GM12878 (cell line): ENCODE measurements around the gene EN1. TPM values are rescaled to one million over a fixed set of nuclear protein-coding genes. Genes with fewer than 3 reads are reported as not detected.

Experiments
- ATAC-seq: fragments of 200-7000 bp; cut with Tn5 transposase; 3 replicates; pipeline ENCODE4 v1.9.1; 2020; ENCODE audit warnings: mild to moderate bottlenecking, moderate library complexity
- BruUV-seq: library from RNA; stranded (reverse); fragments of 400-500 nt; replicated peaks from 2 replicates; lab custom pipeline; 2021; lab: Mats Ljungman, UMichigan
- CTCF ChIA-PET: fragments of 300-600 bp; sonication (Branson Sonifier 250); formaldehyde crosslinking; extraction: SDS; loops from one replicate; lab custom pipeline; 2021; ENCODE audit warnings: inconsistent platforms; lab: Yijun Ruan, JAX
- POLR2A ChIA-PET: fragments of 350-600 bp; formaldehyde crosslinking; extraction: SDS; loops from one replicate; lab custom pipeline; 2021; ENCODE audit warnings: inconsistent platforms; lab: Charles Lee
- RAD21 ChIA-PET: fragments of 300-600 bp; sonication (Branson Sonifier 250); formaldehyde crosslinking; loops from one replicate; lab custom pipeline; 2023; ENCODE audit warnings: antibody characterized with exemption; ENCODE audit not compliant: unreplicated experiment; lab: Charles Lee
- SMC1A ChIA-PET: fragments of 300-600 bp; sonication (Branson Sonifier 250); formaldehyde crosslinking; loops from one replicate; lab custom pipeline; 2023; ENCODE audit not compliant: unreplicated experiment, uncharacterized antibody; lab: Charles Lee
- DNase-seq: peaks from one replicate; pipeline ENCODE4 v3.0.0-alpha.2; 2011; ENCODE audit warnings: low read depth, low spot score
- FAIRE-seq: peaks from 3 replicates; lab custom pipeline; 2011; peaks lifted over from hg19 to GRCh38; lab: Jason Lieb, UNC
- H2AFZ ChIP-seq: 2 replicates; pipeline ENCODE4 v1.6.0; 2011; ENCODE audit warnings: low read depth, low read length, control low read depth; ENCODE audit not compliant: control insufficient read depth
- H3K27ac ChIP-seq: 2 replicates; pipeline ENCODE4 v1.5.1; 2011; ENCODE audit warnings: control low read depth; ENCODE audit not compliant: control insufficient read depth, insufficient read depth
- H3K27me3 ChIP-seq, 2 experiments: replicated peaks in 1 of 2; 2 replicates each; pipeline versions ENCODE4 v1.6.0 to v1.6.1; 2011; ENCODE audit warnings: low read length in 1 of 2; ENCODE audit not compliant: control insufficient read depth in 2 of 2, insufficient read depth in 2 of 2
- H3K36me3 ChIP-seq, 2 experiments: 2 replicates each; pipeline ENCODE4 v1.5.1; 2011; ENCODE audit warnings: low read length in 1 of 2; ENCODE audit not compliant: control insufficient read depth in 2 of 2, insufficient read depth in 2 of 2
- H3K4me1 ChIP-seq: 2 replicates; pipeline ENCODE4 v1.6.1; 2011; ENCODE audit warnings: mild to moderate bottlenecking, low read length, moderate library complexity, mixed read lengths; ENCODE audit not compliant: control insufficient read depth, insufficient read depth
- H3K4me2 ChIP-seq: 2 replicates; pipeline ENCODE4 v1.6.0; 2011; ENCODE audit warnings: control low read depth; ENCODE audit not compliant: control insufficient read depth, insufficient read depth
- H3K4me3 ChIP-seq: fragments of 200-600 bp; sonication (generic); 2 replicates; pipeline ENCODE4 v1.5.1; 2016
- H3K79me2 ChIP-seq: 2 replicates; pipeline ENCODE4 v1.6.0; 2011; ENCODE audit warnings: low read length; ENCODE audit not compliant: control insufficient read depth, insufficient read depth
- H3K9ac ChIP-seq: 2 replicates; pipeline ENCODE4 v1.8.0; 2011; ENCODE audit warnings: low read length, control low read depth, mixed read lengths; ENCODE audit not compliant: control insufficient read depth, insufficient read depth
- H3K9me3 ChIP-seq: replicated peaks from 3 replicates; pipeline ENCODE4 v1.5.1; 2011; ENCODE audit warnings: mild to moderate bottlenecking, low read length; ENCODE audit not compliant: control insufficient read depth, insufficient read depth
- H4K20me1 ChIP-seq: 2 replicates; pipeline ENCODE4 v1.6.0; 2011; ENCODE audit not compliant: control insufficient read depth, insufficient read depth
- ASH2L ChIP-seq: fragments of 300-600, 200-600 bp; sonication (generic); IDR thresholded peaks from 2 replicates; pipeline ENCODE4 v1.6.1; 2017; ENCODE audit warnings: low read depth, mild to moderate bottlenecking, borderline replicate concordance
- BMI1 ChIP-seq: fragments of 450-650 bp; IDR thresholded peaks from 2 replicates; pipeline ENCODE4 v1.6.1; 2016; ENCODE audit warnings: mild to moderate bottlenecking, moderate library complexity, borderline replicate concordance
- CBFB ChIP-seq: IDR thresholded peaks from 2 replicates; pipeline ENCODE4 v1.6.1; 2016; ENCODE audit warnings: antibody characterized with exemption, low read depth
- HCFC1 ChIP-seq: fragments of 150-350 bp; IDR thresholded peaks from 2 replicates; pipeline ENCODE4 v1.6.1; 2014; ENCODE audit warnings: low read length
- MTA2 ChIP-seq: fragments of 450-650 bp; IDR thresholded peaks from 2 replicates; pipeline ENCODE4 v1.6.1; 2016; ENCODE audit warnings: low read depth, mild to moderate bottlenecking, moderate library complexity
- PBX3 ChIP-seq: IDR thresholded peaks from 2 replicates; pipeline ENCODE4 v1.6.1; 2011; ENCODE audit warnings: mild to moderate bottlenecking, low read depth, low read length, moderate library complexity; ENCODE audit not compliant: insufficient replicate concordance
- PKNOX1 ChIP-seq: fragments of 450-650 bp; IDR thresholded peaks from 2 replicates; pipeline ENCODE4 v1.6.1; 2016; ENCODE audit warnings: mild to moderate bottlenecking
- RAD51 ChIP-seq: fragments of 450-650 bp; IDR thresholded peaks from 2 replicates; pipeline ENCODE4 v1.6.1; 2016; ENCODE audit warnings: moderate library complexity, mild to moderate bottlenecking, inconsistent platforms
- RB1 ChIP-seq: fragments of 450-650 bp; formaldehyde crosslinking; IDR thresholded peaks from 2 replicates; pipeline ENCODE4 v1.6.1; 2017; ENCODE audit warnings: mild to moderate bottlenecking, borderline replicate concordance
- TCF12 ChIP-seq: IDR thresholded peaks from 2 replicates; pipeline ENCODE4 v1.6.1; 2011; ENCODE audit warnings: low read depth, mild to moderate bottlenecking, low read length
- ZNF274 ChIP-seq: IDR thresholded peaks from one replicate; pipeline ENCODE4 v1.8.0; 2011; ENCODE audit not compliant: insufficient read length, insufficient read depth
- WGBS: methylation state at CpG from one replicate; pipeline ENCODE4 v1.1.6; 2016; ENCODE audit warnings: low lambda C conversion rate; ENCODE audit not compliant: insufficient replicate concordance, insufficient coverage; ENCODE audit errors: missing lambda C conversion rate; 5-methylcytosine and 5-hydroxymethylcytosine counted together
- in situ Hi-C: fragments of 300-500 bp; cut with MboI; formaldehyde crosslinking; loops from 9 replicates; pipeline ENCODE4 v1.14.3; 2018; ENCODE audit warnings: mixed read lengths
- intact Hi-C: fragments of 100-400 bp; cut with micrococcal nuclease; formaldehyde crosslinking; loops from one replicate; pipeline ENCODE4 v1.14.2; 2022; ENCODE audit not compliant: unreplicated experiment
- polyA plus RNA-seq, 11 experiments: library from polyadenylated mRNA; depleted of rRNA in 4 of 11; unstranded in 6 of 11; stranded (reverse) in 5 of 11; fragments of >200 nt; fragmentation: Nextera tagmentation in 4 of 11; fragmentation: Illumina TruSeq in 1 of 11; extraction: Ambion mirVana in 4 of 11; extraction: Trizol in 1 of 11; gene quantifications; 1 replicate in 1 of 11; 2 replicates in 10 of 11; pipeline versions ENCODE4 v1.2.1 to v1.2.3, GENCODE V29; 2011 to 2016; ENCODE audit warnings: inconsistent platforms in 2 of 11, missing spikeins in 2 of 11, low read depth in 1 of 11
- total RNA-seq, 4 experiments: library from RNA; depleted of rRNA in 3 of 4; stranded (reverse); fragments of >200 nt in 3 of 4; fragmentation: Illumina TruSeq in 1 of 4; extraction: Trizol in 1 of 4; gene quantifications; 2 replicates each; pipeline versions ENCODE4 v1.2.1 to v1.2.3, GENCODE V29; 2013 to 2021
- TF ChIP-seq, protein P1 (sequence below): fragments of 450-650 bp; formaldehyde crosslinking; IDR thresholded peaks from 2 replicates; pipeline ENCODE4 v1.4.0; 2020; ENCODE audit warnings: mild to moderate bottlenecking, moderate library complexity
- TF ChIP-seq, protein P2 (sequence below): fragments of 450-650 bp; IDR thresholded peaks from 2 replicates; pipeline ENCODE4 v1.6.1; 2017; ENCODE audit warnings: antibody characterized with exemption, mild to moderate bottlenecking, moderate library complexity

Gene EN1
- total and polyA plus RNA-seq, 10 of the 15 experiments (the other 5 are each of a cell fraction or from before 2014, with no cell fraction given) = not detected

- BruUV-seq = no TSS peak
- Histone ChIP-seq H3K9me3 (no peaks in the 10 kb centered on the region), H3K27me3 (peaks cover 16 to 27% of the 10 kb centered on the region in 2 experiments), H3K4me1 (no peaks in the 10 kb centered on the region), H3K9ac (no peak overlapping the region), H3K4me3 (no peak overlapping the region), H3K27ac (no peak overlapping the region), H3K36me3 (no peaks in the 10 kb centered on the region), H3K4me2 (no peak overlapping the region), H3K79me2 (no peaks in the 10 kb centered on the region), H4K20me1 (no peaks in the 10 kb centered on the region), H2AFZ (no peak overlapping the region)
- ATAC-seq = no peak
- intact Hi-C loops (no loop called here), in situ Hi-C loops (no loop called here)
- no peak for FAIRE-seq
- SMC1A ChIA-PET = no interaction called here
- POLR2A ChIA-PET = no interaction called here
- CTCF ChIA-PET = no interaction called here
- DNase-seq = no peak
- RAD21 ChIA-PET = no interaction called here
- 13% methylated on average over 9 of the region's 9 CpGs for WGBS
- TF ChIP-seq ZNF274 (no peak), PKNOX1 (no peak), HCFC1 (no peak), RAD51 (no peak), CBFB (no peak), MTA2 (no peak), ASH2L (no peak), RB1 (no peak), BMI1 (no peak), TCF12 (no peak), PBX3 (no peak)
- TF ChIP-seq, protein P1, sequence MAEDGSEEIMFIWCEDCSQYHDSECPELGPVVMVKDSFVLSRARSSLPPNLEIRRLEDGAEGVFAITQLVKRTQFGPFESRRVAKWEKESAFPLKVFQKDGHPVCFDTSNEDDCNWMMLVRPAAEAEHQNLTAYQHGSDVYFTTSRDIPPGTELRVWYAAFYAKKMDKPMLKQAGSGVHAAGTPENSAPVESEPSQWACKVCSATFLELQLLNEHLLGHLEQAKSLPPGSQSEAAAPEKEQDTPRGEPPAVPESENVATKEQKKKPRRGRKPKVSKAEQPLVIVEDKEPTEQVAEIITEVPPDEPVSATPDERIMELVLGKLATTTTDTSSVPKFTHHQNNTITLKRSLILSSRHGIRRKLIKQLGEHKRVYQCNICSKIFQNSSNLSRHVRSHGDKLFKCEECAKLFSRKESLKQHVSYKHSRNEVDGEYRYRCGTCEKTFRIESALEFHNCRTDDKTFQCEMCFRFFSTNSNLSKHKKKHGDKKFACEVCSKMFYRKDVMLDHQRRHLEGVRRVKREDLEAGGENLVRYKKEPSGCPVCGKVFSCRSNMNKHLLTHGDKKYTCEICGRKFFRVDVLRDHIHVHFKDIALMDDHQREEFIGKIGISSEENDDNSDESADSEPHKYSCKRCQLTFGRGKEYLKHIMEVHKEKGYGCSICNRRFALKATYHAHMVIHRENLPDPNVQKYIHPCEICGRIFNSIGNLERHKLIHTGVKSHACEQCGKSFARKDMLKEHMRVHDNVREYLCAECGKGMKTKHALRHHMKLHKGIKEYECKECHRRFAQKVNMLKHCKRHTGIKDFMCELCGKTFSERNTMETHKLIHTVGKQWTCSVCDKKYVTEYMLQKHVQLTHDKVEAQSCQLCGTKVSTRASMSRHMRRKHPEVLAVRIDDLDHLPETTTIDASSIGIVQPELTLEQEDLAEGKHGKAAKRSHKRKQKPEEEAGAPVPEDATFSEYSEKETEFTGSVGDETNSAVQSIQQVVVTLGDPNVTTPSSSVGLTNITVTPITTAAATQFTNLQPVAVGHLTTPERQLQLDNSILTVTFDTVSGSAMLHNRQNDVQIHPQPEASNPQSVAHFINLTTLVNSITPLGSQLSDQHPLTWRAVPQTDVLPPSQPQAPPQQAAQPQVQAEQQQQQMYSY (CRISPR knock-in tag) = no peak
- TF ChIP-seq, protein P2, sequence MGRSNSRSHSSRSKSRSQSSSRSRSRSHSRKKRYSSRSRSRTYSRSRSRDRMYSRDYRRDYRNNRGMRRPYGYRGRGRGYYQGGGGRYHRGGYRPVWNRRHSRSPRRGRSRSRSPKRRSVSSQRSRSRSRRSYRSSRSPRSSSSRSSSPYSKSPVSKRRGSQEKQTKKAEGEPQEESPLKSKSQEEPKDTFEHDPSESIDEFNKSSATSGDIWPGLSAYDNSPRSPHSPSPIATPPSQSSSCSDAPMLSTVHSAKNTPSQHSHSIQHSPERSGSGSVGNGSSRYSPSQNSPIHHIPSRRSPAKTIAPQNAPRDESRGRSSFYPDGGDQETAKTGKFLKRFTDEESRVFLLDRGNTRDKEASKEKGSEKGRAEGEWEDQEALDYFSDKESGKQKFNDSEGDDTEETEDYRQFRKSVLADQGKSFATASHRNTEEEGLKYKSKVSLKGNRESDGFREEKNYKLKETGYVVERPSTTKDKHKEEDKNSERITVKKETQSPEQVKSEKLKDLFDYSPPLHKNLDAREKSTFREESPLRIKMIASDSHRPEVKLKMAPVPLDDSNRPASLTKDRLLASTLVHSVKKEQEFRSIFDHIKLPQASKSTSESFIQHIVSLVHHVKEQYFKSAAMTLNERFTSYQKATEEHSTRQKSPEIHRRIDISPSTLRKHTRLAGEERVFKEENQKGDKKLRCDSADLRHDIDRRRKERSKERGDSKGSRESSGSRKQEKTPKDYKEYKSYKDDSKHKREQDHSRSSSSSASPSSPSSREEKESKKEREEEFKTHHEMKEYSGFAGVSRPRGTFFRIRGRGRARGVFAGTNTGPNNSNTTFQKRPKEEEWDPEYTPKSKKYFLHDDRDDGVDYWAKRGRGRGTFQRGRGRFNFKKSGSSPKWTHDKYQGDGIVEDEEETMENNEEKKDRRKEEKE = no peak
Observed at GRCh38 chr2:118837067-118837466, 10.4 kb downstream of the EN1 start.
